ENCODE data around the gene TIAL1. TPM values are rescaled to one million over a fixed set of nuclear protein-coding genes. Genes with fewer than 3 reads are reported as not detected.

Gene TIAL1
- total and polyA plus RNA-seq, 4 donors, result 44.0 to 149 (median 65.4) TPM

DNA sequence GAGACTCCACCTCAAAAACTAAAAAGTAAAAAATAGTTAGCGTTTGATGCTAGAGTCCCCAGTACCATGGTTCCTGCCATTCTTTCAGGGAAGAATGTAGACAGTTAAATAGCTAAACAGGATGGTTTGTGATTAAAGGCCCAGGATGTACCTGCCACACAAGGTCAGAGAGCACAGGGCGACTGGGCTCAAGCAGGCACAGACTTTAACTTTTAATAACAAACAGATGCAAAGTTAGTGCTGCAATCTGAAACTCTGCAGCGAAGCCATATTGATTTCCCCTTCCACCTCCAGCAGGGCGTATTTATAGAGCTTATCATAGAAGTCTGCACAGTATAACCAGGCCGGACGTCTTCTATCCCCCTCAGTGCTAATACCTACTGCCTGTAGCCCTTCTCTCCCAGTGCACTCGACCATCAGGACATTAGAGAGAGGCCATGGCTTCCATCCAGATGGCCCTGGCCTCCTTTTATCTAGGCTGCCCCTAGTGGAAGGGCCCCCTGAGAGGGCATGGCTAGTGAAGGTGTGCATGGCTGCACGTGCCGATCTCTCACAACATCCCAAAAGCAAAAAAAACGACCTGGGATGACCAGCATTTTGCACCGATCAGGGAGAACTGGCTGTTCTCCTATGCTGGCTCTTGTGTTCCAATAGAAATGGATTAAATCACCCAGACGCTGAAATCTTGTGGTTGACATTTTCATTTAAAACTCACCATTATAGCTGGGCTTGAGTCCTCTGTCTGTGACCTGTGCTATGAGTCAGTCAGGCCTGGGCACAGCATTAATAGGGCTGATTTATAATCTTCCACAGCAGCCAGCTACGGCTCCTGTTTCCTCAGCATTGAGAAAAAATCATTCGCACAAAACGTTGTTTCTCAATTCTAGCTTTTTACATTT, 46.8 kb upstream of the TIAL1 start:
- H3K9me3 ChIP-seq (ENCODE audit: control insufficient read depth in 4 of 4, insufficient read depth in 3 of 4, low read length in 3 of 4), result peaks cover 0 to 3% (median 0%) of the 10 kb centered on the region in 4 donors
- ATAC-seq (ENCODE audit: insufficient read depth, low FRiP score) (no peak), DNase-seq (no peak)
- H3K4me3 ChIP-seq, result no peak overlapping the region
- H3K36me3 ChIP-seq (ENCODE audit: control insufficient read depth in 4 of 4, insufficient read depth in 4 of 4, low read length in 4 of 4), result no peaks in the 10 kb centered on the region
- TF ChIP-seq, protein P1, sequence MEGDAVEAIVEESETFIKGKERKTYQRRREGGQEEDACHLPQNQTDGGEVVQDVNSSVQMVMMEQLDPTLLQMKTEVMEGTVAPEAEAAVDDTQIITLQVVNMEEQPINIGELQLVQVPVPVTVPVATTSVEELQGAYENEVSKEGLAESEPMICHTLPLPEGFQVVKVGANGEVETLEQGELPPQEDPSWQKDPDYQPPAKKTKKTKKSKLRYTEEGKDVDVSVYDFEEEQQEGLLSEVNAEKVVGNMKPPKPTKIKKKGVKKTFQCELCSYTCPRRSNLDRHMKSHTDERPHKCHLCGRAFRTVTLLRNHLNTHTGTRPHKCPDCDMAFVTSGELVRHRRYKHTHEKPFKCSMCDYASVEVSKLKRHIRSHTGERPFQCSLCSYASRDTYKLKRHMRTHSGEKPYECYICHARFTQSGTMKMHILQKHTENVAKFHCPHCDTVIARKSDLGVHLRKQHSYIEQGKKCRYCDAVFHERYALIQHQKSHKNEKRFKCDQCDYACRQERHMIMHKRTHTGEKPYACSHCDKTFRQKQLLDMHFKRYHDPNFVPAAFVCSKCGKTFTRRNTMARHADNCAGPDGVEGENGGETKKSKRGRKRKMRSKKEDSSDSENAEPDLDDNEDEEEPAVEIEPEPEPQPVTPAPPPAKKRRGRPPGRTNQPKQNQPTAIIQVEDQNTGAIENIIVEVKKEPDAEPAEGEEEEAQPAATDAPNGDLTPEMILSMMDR (IDR thresholded peaks at IDR 0.05; ENCODE audit: control extremely low read depth, extremely low read depth), result no peak
- H3K27ac ChIP-seq (ENCODE audit: low read depth in 1 of 2, low read length in 1 of 2), result no peak overlapping the region
- WGBS, 2 donors, result 86 to 88% methylated on average over 15 of the region's 15 CpGs
- no peaks in the 10 kb centered on the region for H3K27me3 ChIP-seq (ENCODE audit: control insufficient read depth in 3 of 3, insufficient read depth in 3 of 3, low read length in 2 of 3)
- peaks cover 0 to 2% (median 0%) of the 10 kb centered on the region in 5 donors for H3K4me1 ChIP-seq (ENCODE audit: control insufficient read depth in 5 of 5, insufficient read depth in 5 of 5, low read length in 5 of 5)
- no peak overlapping the region for H3K9ac ChIP-seq (ENCODE audit: insufficient read depth in 1 of 2, low read length in 2 of 2)

DNA sequence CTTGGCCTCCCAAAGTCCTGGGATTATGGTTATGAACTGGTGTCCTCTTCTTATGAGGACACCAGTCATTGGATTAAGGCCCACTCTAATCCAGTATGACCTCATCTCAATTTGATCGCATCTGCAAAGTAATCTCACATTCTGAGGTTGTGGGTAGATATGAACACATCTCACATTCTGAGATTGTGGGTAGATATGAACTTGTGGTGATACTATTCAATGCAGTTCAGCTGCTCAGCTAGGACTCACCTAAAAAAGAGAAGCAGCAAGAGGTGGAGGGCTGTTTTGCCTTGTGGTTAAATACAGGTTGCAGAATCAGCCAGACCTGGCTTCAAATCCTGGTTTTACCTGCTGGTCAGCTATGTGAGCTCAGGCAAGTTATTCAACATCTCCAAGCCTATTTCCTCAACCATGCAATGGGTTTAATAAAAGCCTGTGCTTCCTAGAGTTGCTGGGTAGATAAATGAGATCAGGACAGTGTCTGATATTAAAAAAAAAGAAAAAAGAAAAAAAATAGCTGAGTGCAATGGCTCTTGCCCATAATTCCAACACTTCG, 45.9 kb upstream of the TIAL1 start:
- WGBS, 2 donors, result 87 to 94% methylated on average over 2 of the region's 2 CpGs
- Histone ChIP-seq H3K4me1 (ENCODE audit: control insufficient read depth in 5 of 5, insufficient read depth in 5 of 5, low read length in 5 of 5) (no peaks in the 10 kb centered on the region), H3K27ac (ENCODE audit: low read depth in 1 of 2, low read length in 1 of 2) (no peak overlapping the region), H3K36me3 (ENCODE audit: control insufficient read depth in 4 of 4, insufficient read depth in 4 of 4, low read length in 4 of 4) (no peaks in the 10 kb centered on the region), H3K9ac (ENCODE audit: insufficient read depth in 1 of 2, low read length in 2 of 2) (no peak overlapping the region), H3K4me3 (no peak overlapping the region), H3K27me3 (ENCODE audit: control insufficient read depth in 3 of 3, insufficient read depth in 3 of 3, low read length in 2 of 3) (no peaks in the 10 kb centered on the region), H3K9me3 (ENCODE audit: control insufficient read depth in 4 of 4, insufficient read depth in 3 of 4, low read length in 3 of 4) (peaks cover 0 to 3% (median 0%) of the 10 kb centered on the region in 4 donors)
- TF ChIP-seq, protein P1 (IDR thresholded peaks at IDR 0.05; ENCODE audit: control extremely low read depth, extremely low read depth), result no peak
- DNase-seq (no peak), ATAC-seq (ENCODE audit: insufficient read depth, low FRiP score) (no peak)

- 82 to 92% methylated on average over 8 of the region's 8 CpGs for WGBS, 2 donors
- TF ChIP-seq, protein P1 (IDR thresholded peaks at IDR 0.05; ENCODE audit: control extremely low read depth, extremely low read depth), result no peak
- H3K27ac ChIP-seq (ENCODE audit: low read depth in 1 of 2, low read length in 1 of 2), result no peak overlapping the region
- no peaks in the 10 kb centered on the region for H3K27me3 ChIP-seq (ENCODE audit: control insufficient read depth in 3 of 3, insufficient read depth in 3 of 3, low read length in 2 of 3)
- H3K9ac ChIP-seq (ENCODE audit: insufficient read depth in 1 of 2, low read length in 2 of 2), result no peak overlapping the region
- no peaks in the 10 kb centered on the region for H3K36me3 ChIP-seq (ENCODE audit: control insufficient read depth in 4 of 4, insufficient read depth in 4 of 4, low read length in 4 of 4)
- no peak overlapping the region for H3K4me3 ChIP-seq
- H3K4me1 ChIP-seq (ENCODE audit: control insufficient read depth in 5 of 5, insufficient read depth in 5 of 5, low read length in 5 of 5), result no peaks in the 10 kb centered on the region
- H3K9me3 ChIP-seq (ENCODE audit: control insufficient read depth in 4 of 4, insufficient read depth in 3 of 4, low read length in 3 of 4), result peaks cover 0 to 3% (median 0%) of the 10 kb centered on the region in 4 donors
- ATAC-seq (ENCODE audit: insufficient read depth, low FRiP score) (no peak), DNase-seq (no peak)
Observed at GRCh38 chr10:119640875-119641526, 44.2 kb upstream of the TIAL1 start.
